ENCODE data around the gene PYDC1. TPM values are rescaled to one million over a fixed set of nuclear protein-coding genes. Genes with fewer than 3 reads are reported as not detected.

The PYDC1 gene
- total and polyA plus RNA-seq, 10 of the 15 experiments (the other 5 are each of a cell fraction or from before 2014, with no cell fraction given) = not detected

DNA sequence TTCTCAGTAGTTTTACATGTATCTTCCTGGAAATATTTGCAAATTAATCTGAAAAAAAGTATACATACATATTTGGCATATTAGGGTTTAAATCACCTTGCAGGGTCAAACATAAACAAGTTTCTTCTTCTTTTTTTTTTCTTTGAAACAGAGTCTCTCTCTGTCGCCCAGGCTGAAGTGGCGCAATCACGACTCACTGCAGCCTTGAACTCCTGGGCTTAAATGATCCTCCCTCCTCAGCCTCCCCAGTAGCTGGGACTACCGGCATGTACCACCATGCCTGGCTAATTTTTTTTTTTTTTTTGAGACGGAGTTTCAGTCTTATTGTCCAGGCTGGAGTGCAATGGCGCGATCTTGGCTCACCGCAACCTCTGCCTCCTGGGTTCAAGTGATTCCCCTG, 49.6 kb downstream of the PYDC1 start:
- Histone ChIP-seq H3K27me3 (replicated peaks in 1 of 2; ENCODE audit: control insufficient read depth in 2 of 2, insufficient read depth in 2 of 2, low read length in 1 of 2) (no peaks in the 10 kb centered on the region; a peak in 1 of 4 replicates), H3K4me2 (ENCODE audit: control insufficient read depth, insufficient read depth) (no peak overlapping the region), H3K9me3 (replicated peaks; ENCODE audit: control insufficient read depth, insufficient read depth, low read length) (no peaks in the 10 kb centered on the region), H3K4me3 (no peak overlapping the region), H3K79me2 (ENCODE audit: control insufficient read depth, insufficient read depth, low read length) (no peaks in the 10 kb centered on the region), H3K27ac (ENCODE audit: control insufficient read depth, insufficient read depth) (no peak overlapping the region), H4K20me1 (ENCODE audit: control insufficient read depth, insufficient read depth) (no peaks in the 10 kb centered on the region), H3K36me3 (ENCODE audit: control insufficient read depth in 2 of 2, insufficient read depth in 2 of 2, low read length in 1 of 2) (no peaks in the 10 kb centered on the region), H3K4me1 (ENCODE audit: control insufficient read depth, insufficient read depth, low read length) (no peaks in the 10 kb centered on the region), H3K9ac (ENCODE audit: control insufficient read depth, insufficient read depth, low read length) (no peak overlapping the region), H2AFZ (ENCODE audit: control insufficient read depth, low read depth, low read length) (no peak overlapping the region)
- ATAC-seq (no peak), DNase-seq (ENCODE audit: low read depth, low spot score) (no peak), FAIRE-seq (no peak)
- intact Hi-C loops (cut with micrococcal nuclease; ENCODE audit: unreplicated experiment) (no loop called here), in situ Hi-C loops (cut with MboI) (no loop called here)
- 85% methylated on average over 7 of the region's 8 CpGs for WGBS (ENCODE audit: insufficient coverage, insufficient replicate concordance, low lambda C conversion rate, missing lambda C conversion rate)
- ChIA-PET SMC1A (ENCODE audit: uncharacterized antibody, unreplicated experiment) (no interaction called here), RAD21 (ENCODE audit: unreplicated experiment) (no interaction called here), POLR2A (no interaction called here), CTCF (no interaction called here)
- no TSS peak for BruUV-seq (replicated peaks)
- TF ChIP-seq PKNOX1 (IDR thresholded peaks at IDR 0.05) = no peak
- TF ChIP-seq, protein P1, sequence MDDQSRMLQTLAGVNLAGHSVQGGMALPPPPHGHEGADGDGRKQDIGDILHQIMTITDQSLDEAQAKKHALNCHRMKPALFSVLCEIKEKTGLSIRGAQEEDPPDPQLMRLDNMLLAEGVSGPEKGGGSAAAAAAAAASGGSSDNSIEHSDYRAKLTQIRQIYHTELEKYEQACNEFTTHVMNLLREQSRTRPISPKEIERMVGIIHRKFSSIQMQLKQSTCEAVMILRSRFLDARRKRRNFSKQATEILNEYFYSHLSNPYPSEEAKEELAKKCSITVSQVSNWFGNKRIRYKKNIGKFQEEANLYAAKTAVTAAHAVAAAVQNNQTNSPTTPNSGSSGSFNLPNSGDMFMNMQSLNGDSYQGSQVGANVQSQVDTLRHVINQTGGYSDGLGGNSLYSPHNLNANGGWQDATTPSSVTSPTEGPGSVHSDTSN (IDR thresholded peaks at IDR 0.05; ENCODE audit: insufficient replicate concordance, low read depth, low read length) = no peak
- no peak for TF ChIP-seq BCL3 (IDR thresholded peaks at IDR 0.05; ENCODE audit: borderline replicate concordance, insufficient read depth, low read depth, low read length, poor library complexity, severe bottlenecking)
- TF ChIP-seq MYB (IDR thresholded peaks at IDR 0.05; ENCODE audit: borderline replicate concordance, low read depth, low read length) = no peak
- TF ChIP-seq SREBF1 (IDR thresholded peaks at IDR 0.05; ENCODE audit: low read length) = no peak
- no peak for TF ChIP-seq RCOR1 (conservative IDR thresholded peaks at IDR 0.05; ENCODE audit: low read depth, low read length)
- TF ChIP-seq TBL1XR1 (IDR thresholded peaks at IDR 0.05; ENCODE audit: low read depth, low read length) = no peak
- TF ChIP-seq, protein P2, sequence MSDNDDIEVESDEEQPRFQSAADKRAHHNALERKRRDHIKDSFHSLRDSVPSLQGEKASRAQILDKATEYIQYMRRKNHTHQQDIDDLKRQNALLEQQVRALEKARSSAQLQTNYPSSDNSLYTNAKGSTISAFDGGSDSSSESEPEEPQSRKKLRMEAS (IDR thresholded peaks at IDR 0.05; ENCODE audit: low read depth, low read length) = no peak
- no peak for TF ChIP-seq YBX1 (IDR thresholded peaks at IDR 0.05)
- no peak for TF ChIP-seq TAF1 (IDR thresholded peaks at IDR 0.05; ENCODE audit: borderline replicate concordance, low read depth, low read length)

Small RNA genes lying within 50 kb of the gene (small RNA-seq; reads per million reads assigned to genes)
- not detected for gene NDUFA3P6

Other genes starting within 250 kb of the PYDC1 start
Only the 7 nearest of the 20 such genes appear.
- 46.9 and 50.4 TPM in 2 replicates for gene KAT8, start 99.5 kb downstream of the PYDC1 start, total RNA-seq (2014; rRNA removed)
- 37.5 and 39.0 TPM in 2 replicates for gene KAT8, start 99.5 kb downstream of the PYDC1 start, total RNA-seq (2014; rRNA removed; fragmentation: Illumina TruSeq; extraction: Trizol)
- gene KAT8, start 99.5 kb downstream of the PYDC1 start, total RNA-seq (2021) = 44.3 and 46.5 TPM in 2 replicates
- 41.8 and 45.9 TPM in 2 replicates for gene KAT8, start 99.5 kb downstream of the PYDC1 start, polyA plus RNA-seq (2011; rRNA removed)
- gene KAT8, start 99.5 kb downstream of the PYDC1 start, polyA plus RNA-seq (2014; fragmentation: Illumina TruSeq; extraction: Trizol) = 36.0 and 40.3 TPM in 2 replicates
- gene KAT8, start 99.5 kb downstream of the PYDC1 start, polyA plus RNA-seq (2014; fragmentation: Nextera tagmentation; extraction: Ambion mirVana) = 10 to 100 TPM in 1 of 2 experiments, 1 to 10 TPM in 1; 5.5 to 11.2 TPM
- gene KAT8, start 99.5 kb downstream of the PYDC1 start, polyA plus RNA-seq (2014; rRNA removed) = 53.0 and 55.8 TPM in 2 replicates
- gene KAT8, start 99.5 kb downstream of the PYDC1 start, polyA plus RNA-seq (2016; fragmentation: Nextera tagmentation; extraction: Ambion mirVana) = 10 to 100 TPM; 21.7 to 25.6 TPM
- not detected in 2 replicates for gene PRSS8, start 81.4 kb downstream of the PYDC1 start, total RNA-seq (2014; rRNA removed)
- gene PRSS8, start 81.4 kb downstream of the PYDC1 start, total RNA-seq (2014; rRNA removed; fragmentation: Illumina TruSeq; extraction: Trizol) = not detected in 2 replicates
- 0.16 and 0.33 TPM in 2 replicates for gene PRSS8, start 81.4 kb downstream of the PYDC1 start, total RNA-seq (2021)
- not detected in 2 replicates for gene PRSS8, start 81.4 kb downstream of the PYDC1 start, polyA plus RNA-seq (2011; rRNA removed)
- gene PRSS8, start 81.4 kb downstream of the PYDC1 start, polyA plus RNA-seq (2014; fragmentation: Illumina TruSeq; extraction: Trizol) = not detected in 2 replicates
- not detected for gene PRSS8, start 81.4 kb downstream of the PYDC1 start, polyA plus RNA-seq (2014; fragmentation: Nextera tagmentation; extraction: Ambion mirVana)
- gene PRSS8, start 81.4 kb downstream of the PYDC1 start, polyA plus RNA-seq (2014; rRNA removed) = 0.58 TPM in 1 of 2 replicates, not detected in the other
- gene PRSS8, start 81.4 kb downstream of the PYDC1 start, polyA plus RNA-seq (2016; fragmentation: Nextera tagmentation; extraction: Ambion mirVana) = not detected
- gene PRSS36, start 67.1 kb downstream of the PYDC1 start, total RNA-seq (2014; rRNA removed) = 0.11 and 0.44 TPM in 2 replicates
- 0.13 TPM in 1 of 2 replicates, not detected in the other for gene PRSS36, start 67.1 kb downstream of the PYDC1 start, total RNA-seq (2014; rRNA removed; fragmentation: Illumina TruSeq; extraction: Trizol)
- 0.46 TPM in 1 of 2 replicates, not detected in the other for gene PRSS36, start 67.1 kb downstream of the PYDC1 start, total RNA-seq (2021)
- 0.11 and 0.17 TPM in 2 replicates for gene PRSS36, start 67.1 kb downstream of the PYDC1 start, polyA plus RNA-seq (2011; rRNA removed)
- not detected in 2 replicates for gene PRSS36, start 67.1 kb downstream of the PYDC1 start, polyA plus RNA-seq (2014; fragmentation: Illumina TruSeq; extraction: Trizol)
- not detected for gene PRSS36, start 67.1 kb downstream of the PYDC1 start, polyA plus RNA-seq (2014; fragmentation: Nextera tagmentation; extraction: Ambion mirVana)
- 0.20 and 0.47 TPM in 2 replicates for gene PRSS36, start 67.1 kb downstream of the PYDC1 start, polyA plus RNA-seq (2014; rRNA removed)
- gene PRSS36, start 67.1 kb downstream of the PYDC1 start, polyA plus RNA-seq (2016; fragmentation: Nextera tagmentation; extraction: Ambion mirVana) = 1 to 10 TPM in 1 of 2 experiments, under 1 TPM in 1; 0.17 to 1.1 TPM
- 40.1 and 47.3 TPM in 2 replicates for gene FUS, start 37.0 kb downstream of the PYDC1 start, total RNA-seq (2014; rRNA removed)
- 69.6 and 69.8 TPM in 2 replicates for gene FUS, start 37.0 kb downstream of the PYDC1 start, total RNA-seq (2014; rRNA removed; fragmentation: Illumina TruSeq; extraction: Trizol)
- 509 and 521 TPM in 2 replicates for gene FUS, start 37.0 kb downstream of the PYDC1 start, total RNA-seq (2021)
- 243 and 327 TPM in 2 replicates for gene FUS, start 37.0 kb downstream of the PYDC1 start, polyA plus RNA-seq (2011; rRNA removed)
- 366 and 389 TPM in 2 replicates for gene FUS, start 37.0 kb downstream of the PYDC1 start, polyA plus RNA-seq (2014; fragmentation: Illumina TruSeq; extraction: Trizol)
- 100 to 1,000 TPM in 1 of 2 experiments, 10 to 100 TPM in 1; 46.8 to 131 TPM for gene FUS, start 37.0 kb downstream of the PYDC1 start, polyA plus RNA-seq (2014; fragmentation: Nextera tagmentation; extraction: Ambion mirVana)
- gene FUS, start 37.0 kb downstream of the PYDC1 start, polyA plus RNA-seq (2014; rRNA removed) = 480 and 547 TPM in 2 replicates
- 100 to 1,000 TPM; 366 to 437 TPM for gene FUS, start 37.0 kb downstream of the PYDC1 start, polyA plus RNA-seq (2016; fragmentation: Nextera tagmentation; extraction: Ambion mirVana)
- 65.7 and 81.4 TPM in 2 replicates for gene PYCARD, start 14.4 kb downstream of the PYDC1 start, total RNA-seq (2014; rRNA removed)
- 32.0 and 32.2 TPM in 2 replicates for gene PYCARD, start 14.4 kb downstream of the PYDC1 start, total RNA-seq (2014; rRNA removed; fragmentation: Illumina TruSeq; extraction: Trizol)
- gene PYCARD, start 14.4 kb downstream of the PYDC1 start, total RNA-seq (2021) = 59.5 and 65.7 TPM in 2 replicates
- 11.9 and 26.9 TPM in 2 replicates for gene PYCARD, start 14.4 kb downstream of the PYDC1 start, polyA plus RNA-seq (2011; rRNA removed)
- 2.0 and 18.3 TPM in 2 replicates for gene PYCARD, start 14.4 kb downstream of the PYDC1 start, polyA plus RNA-seq (2014; fragmentation: Illumina TruSeq; extraction: Trizol)
- gene PYCARD, start 14.4 kb downstream of the PYDC1 start, polyA plus RNA-seq (2014; fragmentation: Nextera tagmentation; extraction: Ambion mirVana) = 10 to 100 TPM in 1 of 2 experiments, 1 to 10 TPM in 1; 5.1 to 14.9 TPM
- 94.1 and 106 TPM in 2 replicates for gene PYCARD, start 14.4 kb downstream of the PYDC1 start, polyA plus RNA-seq (2014; rRNA removed)
- gene PYCARD, start 14.4 kb downstream of the PYDC1 start, polyA plus RNA-seq (2016; fragmentation: Nextera tagmentation; extraction: Ambion mirVana) = 10 to 100 TPM; 61.5 to 70.9 TPM
- gene TRIM72, start 3.0 kb downstream of the PYDC1 start, total RNA-seq (2014; rRNA removed) = 0.33 and 0.56 TPM in 2 replicates
- 0.13 and 0.14 TPM in 2 replicates for gene TRIM72, start 3.0 kb downstream of the PYDC1 start, total RNA-seq (2014; rRNA removed; fragmentation: Illumina TruSeq; extraction: Trizol)
- gene TRIM72, start 3.0 kb downstream of the PYDC1 start, total RNA-seq (2021) = 1.0 and 1.2 TPM in 2 replicates
- gene TRIM72, start 3.0 kb downstream of the PYDC1 start, polyA plus RNA-seq (2011; rRNA removed) = not detected in 2 replicates
- gene TRIM72, start 3.0 kb downstream of the PYDC1 start, polyA plus RNA-seq (2014; fragmentation: Illumina TruSeq; extraction: Trizol) = 0.10 TPM in 1 of 2 replicates, not detected in the other
- gene TRIM72, start 3.0 kb downstream of the PYDC1 start, polyA plus RNA-seq (2014; fragmentation: Nextera tagmentation; extraction: Ambion mirVana) = under 1 TPM; 0.03 to 0.26 TPM
- gene TRIM72, start 3.0 kb downstream of the PYDC1 start, polyA plus RNA-seq (2014; rRNA removed) = 0.29 and 0.36 TPM in 2 replicates
- gene TRIM72, start 3.0 kb downstream of the PYDC1 start, polyA plus RNA-seq (2016; fragmentation: Nextera tagmentation; extraction: Ambion mirVana) = under 1 TPM; 0.19 to 0.23 TPM
- gene ITGAM, start 42.8 kb upstream of the PYDC1 start, total RNA-seq (2014; rRNA removed) = 17.8 and 19.9 TPM in 2 replicates
- gene ITGAM, start 42.8 kb upstream of the PYDC1 start, total RNA-seq (2014; rRNA removed; fragmentation: Illumina TruSeq; extraction: Trizol) = 9.1 and 9.8 TPM in 2 replicates
- 18.3 and 19.0 TPM in 2 replicates for gene ITGAM, start 42.8 kb upstream of the PYDC1 start, total RNA-seq (2021)
- gene ITGAM, start 42.8 kb upstream of the PYDC1 start, polyA plus RNA-seq (2011; rRNA removed) = 3.1 and 7.5 TPM in 2 replicates
- gene ITGAM, start 42.8 kb upstream of the PYDC1 start, polyA plus RNA-seq (2014; fragmentation: Illumina TruSeq; extraction: Trizol) = 7.3 and 14.2 TPM in 2 replicates
- 1 to 10 TPM in 1 of 2 experiments, under 1 TPM in 1; 0.97 to 1.6 TPM for gene ITGAM, start 42.8 kb upstream of the PYDC1 start, polyA plus RNA-seq (2014; fragmentation: Nextera tagmentation; extraction: Ambion mirVana)
- 13.4 and 16.6 TPM in 2 replicates for gene ITGAM, start 42.8 kb upstream of the PYDC1 start, polyA plus RNA-seq (2014; rRNA removed)
- 1 to 10 TPM; 3.8 to 4.4 TPM for gene ITGAM, start 42.8 kb upstream of the PYDC1 start, polyA plus RNA-seq (2016; fragmentation: Nextera tagmentation; extraction: Ambion mirVana)

Measured in GM12878 (cell line).